ENCODE data around the gene GRIK3.

Gene GRIK3

GRCh38 chr1:36975642-36976041 lies 58.7 kb downstream of the GRIK3 start:
- no peak for DNase-seq

GRCh38 chr1:36973056-36973455 lies 61.3 kb downstream of the GRIK3 start:
- no peak for DNase-seq

GRCh38 chr1:36971852-36972618 lies 62.3 kb downstream of the GRIK3 start:
- no peak for DNase-seq

- no peak for DNase-seq
These were observed 65.6 kb downstream of the GRIK3 start for GRCh38 chr1:36968730-36969129.

- DNase-seq = no peak
These were observed 68.1 kb downstream of the GRIK3 start for GRCh38 chr1:36966242-36966641.

- no peak for DNase-seq
These were observed 68.8 kb downstream of the GRIK3 start for GRCh38 chr1:36965275-36966159.

GRCh38 chr1:36964830-36965229 lies 69.5 kb downstream of the GRIK3 start:
- no peak for DNase-seq

- no peak for DNase-seq
These were observed 71.3 kb downstream of the GRIK3 start for GRCh38 chr1:36963006-36963405.

GRCh38 chr1:36961062-36961615 lies 73.2 kb downstream of the GRIK3 start:
- no peak for DNase-seq

- DNase-seq = no peak
These were observed 77.7 kb downstream of the GRIK3 start for GRCh38 chr1:36956570-36956969.

- no peak for DNase-seq
These were observed 79.3 kb downstream of the GRIK3 start for GRCh38 chr1:36955016-36955415.

- no peak for DNase-seq
These were observed 81.3 kb downstream of the GRIK3 start for GRCh38 chr1:36953061-36953460.

GRCh38 chr1:36951761-36952160 lies 82.6 kb downstream of the GRIK3 start:
- DNase-seq = no peak

- DNase-seq = no peak
These were observed 83.0 kb downstream of the GRIK3 start for GRCh38 chr1:36951292-36951750.

- DNase-seq = no peak
These were observed 83.6 kb downstream of the GRIK3 start for GRCh38 chr1:36950604-36951291.

GRCh38 chr1:36948606-36949005 lies 85.7 kb downstream of the GRIK3 start:
- DNase-seq = no peak

- DNase-seq = no peak
These were observed 86.2 kb downstream of the GRIK3 start for GRCh38 chr1:36948147-36948546.

GRCh38 chr1:36947384-36947783 lies 86.9 kb downstream of the GRIK3 start:
- DNase-seq = no peak

GRCh38 chr1:36944883-36945282 lies 89.4 kb downstream of the GRIK3 start:
- DNase-seq = no peak

GRCh38 chr1:36942148-36942547 lies 92.2 kb downstream of the GRIK3 start:
- no peak for DNase-seq

- DNase-seq = no peak
These were observed 92.9 kb downstream of the GRIK3 start for GRCh38 chr1:36941316-36941978.

- DNase-seq = no peak
These were observed 95.5 kb downstream of the GRIK3 start for GRCh38 chr1:36938819-36939218.
